GM18907 (cell line): ENCODE results near the gene FGFR3.

Experiments
- ATAC-seq: cut with Tn5 transposase; IDR thresholded peaks from one replicate; pipeline ENCODE4 v1.9.1; 2021; ENCODE audit warnings: mild to moderate bottlenecking, moderate library complexity; ENCODE audit not compliant: unreplicated experiment

Gene FGFR3

GRCh38 chr4:1786544-1787362, 6.3 kb upstream of the FGFR3 start:
- ATAC-seq = no peak

DNA sequence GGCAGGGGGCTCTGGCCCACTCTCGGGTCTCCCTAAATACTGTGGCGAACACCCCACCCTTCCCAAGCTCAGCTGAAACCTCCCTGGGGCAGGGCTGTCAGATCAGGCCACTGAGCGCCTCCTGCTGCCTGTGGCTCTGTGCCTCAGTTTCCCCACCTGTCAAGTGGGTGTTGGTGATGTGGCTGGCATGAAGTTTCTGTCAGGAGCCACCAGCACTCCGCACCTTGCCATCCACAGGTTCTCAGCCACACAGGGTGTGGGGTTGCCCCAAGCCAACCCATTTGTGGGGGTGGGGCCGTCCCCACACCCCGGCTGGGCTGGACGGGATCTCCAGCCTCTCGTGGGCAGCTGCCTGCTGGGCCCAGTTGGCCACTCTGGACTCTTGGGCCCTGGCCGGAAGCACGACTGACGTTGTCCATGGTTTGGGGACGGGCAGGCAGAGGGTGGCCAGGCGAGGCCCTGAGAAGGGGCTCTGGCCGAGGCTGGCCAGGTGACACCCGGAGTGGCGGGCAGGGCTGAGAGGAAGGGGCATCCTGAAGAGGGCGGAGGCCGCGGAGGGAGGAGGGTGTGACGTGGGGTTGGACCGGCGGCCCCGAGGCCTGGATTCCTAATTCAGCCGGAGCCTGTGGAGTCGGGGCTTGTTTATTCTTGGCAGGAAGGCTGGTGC, 5.5 kb upstream of the FGFR3 start:
- no peak for ATAC-seq

DNA sequence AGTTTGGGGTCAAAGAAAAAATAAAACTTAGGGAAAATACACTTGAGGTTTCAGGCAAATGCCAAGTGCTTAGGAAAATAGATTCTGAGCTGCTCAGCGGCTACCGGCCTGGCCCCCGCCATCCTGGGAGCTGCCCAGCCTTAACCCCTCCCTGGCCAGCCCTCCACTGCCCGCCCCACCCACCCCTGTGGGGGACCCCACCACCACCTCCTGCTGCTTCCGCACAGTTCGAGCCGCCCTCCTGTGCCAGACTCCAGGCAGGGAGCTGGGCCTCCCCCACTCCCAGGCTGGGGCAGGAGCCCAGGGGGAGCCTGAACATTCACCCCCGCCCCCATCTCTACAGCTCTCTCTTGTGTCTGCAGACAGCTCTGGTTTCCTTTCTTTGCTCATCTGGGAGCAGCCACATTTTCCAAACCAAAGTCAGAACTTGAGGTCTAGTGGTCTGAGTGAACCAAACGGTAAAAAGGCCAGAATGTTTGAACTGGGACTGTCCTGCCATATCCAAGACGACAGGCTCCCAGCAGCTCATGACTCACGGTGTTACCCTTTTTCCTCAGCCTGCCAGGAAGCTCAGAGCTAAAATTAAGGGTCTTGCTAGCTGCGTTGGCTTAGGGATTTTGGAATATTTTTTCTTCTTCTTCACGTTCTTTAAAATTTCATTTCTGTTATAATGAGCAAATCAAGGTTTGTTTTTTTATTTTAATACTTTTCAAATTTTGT, 4.7 kb upstream of the FGFR3 start:
- no peak for ATAC-seq

GRCh38 chr4:1789552-1789951, 3.5 kb upstream of the FGFR3 start:
- no peak for ATAC-seq

- no peak for ATAC-seq
Observed at GRCh38 chr4:1790005-1790404, 3.1 kb upstream of the FGFR3 start.

- no peak for ATAC-seq
Observed at GRCh38 chr4:1792158-1792831, 798 bp upstream of the FGFR3 start.

GRCh38 chr4:1793496-1793840, 375 bp downstream of the FGFR3 start:
- ATAC-seq = no peak

DNA sequence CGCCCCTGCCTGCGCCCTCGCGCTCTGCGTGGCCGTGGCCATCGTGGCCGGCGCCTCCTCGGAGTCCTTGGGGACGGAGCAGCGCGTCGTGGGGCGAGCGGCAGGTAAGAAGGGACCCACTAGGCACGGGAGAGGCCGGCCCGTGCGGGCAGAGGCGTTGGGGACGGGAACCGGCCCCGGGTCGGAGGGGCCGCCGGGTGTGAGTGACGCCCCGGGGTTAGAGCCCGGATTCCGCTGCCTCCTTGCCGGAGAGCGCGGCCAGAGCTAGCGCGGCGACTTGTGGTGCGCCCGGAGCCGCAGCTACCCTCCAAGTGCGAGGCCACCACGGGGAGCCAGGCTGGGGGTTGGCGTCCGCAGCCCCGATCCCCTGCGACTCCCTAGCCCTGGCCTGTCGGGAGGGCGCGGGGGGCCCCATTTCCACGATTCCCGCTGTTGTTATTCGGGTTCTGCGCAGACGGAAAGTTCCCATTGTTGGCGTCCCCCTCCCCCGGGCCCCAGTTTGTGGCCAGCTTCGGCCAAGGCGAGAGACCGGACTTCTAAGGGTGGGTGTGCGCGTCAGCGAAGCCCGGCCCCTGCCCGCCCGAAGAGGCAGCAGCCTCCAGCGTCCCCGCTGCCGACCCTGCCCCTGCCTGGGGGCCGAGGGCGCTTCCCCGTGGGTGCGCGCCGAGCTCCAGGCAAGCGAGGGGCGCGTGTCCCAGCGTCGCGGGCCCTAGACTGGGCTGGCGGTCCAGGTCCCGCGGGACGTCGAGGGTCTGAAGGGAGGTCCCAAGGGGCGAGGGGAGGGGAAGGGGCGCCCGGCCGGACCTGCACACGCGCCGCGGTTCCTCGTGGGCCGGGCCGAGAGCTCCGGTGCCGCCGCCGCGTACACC, 1.1 kb downstream of the FGFR3 start:
- ATAC-seq = no peak

- no peak for ATAC-seq
Observed at GRCh38 chr4:1794809-1795298, 1.8 kb downstream of the FGFR3 start.

DNA sequence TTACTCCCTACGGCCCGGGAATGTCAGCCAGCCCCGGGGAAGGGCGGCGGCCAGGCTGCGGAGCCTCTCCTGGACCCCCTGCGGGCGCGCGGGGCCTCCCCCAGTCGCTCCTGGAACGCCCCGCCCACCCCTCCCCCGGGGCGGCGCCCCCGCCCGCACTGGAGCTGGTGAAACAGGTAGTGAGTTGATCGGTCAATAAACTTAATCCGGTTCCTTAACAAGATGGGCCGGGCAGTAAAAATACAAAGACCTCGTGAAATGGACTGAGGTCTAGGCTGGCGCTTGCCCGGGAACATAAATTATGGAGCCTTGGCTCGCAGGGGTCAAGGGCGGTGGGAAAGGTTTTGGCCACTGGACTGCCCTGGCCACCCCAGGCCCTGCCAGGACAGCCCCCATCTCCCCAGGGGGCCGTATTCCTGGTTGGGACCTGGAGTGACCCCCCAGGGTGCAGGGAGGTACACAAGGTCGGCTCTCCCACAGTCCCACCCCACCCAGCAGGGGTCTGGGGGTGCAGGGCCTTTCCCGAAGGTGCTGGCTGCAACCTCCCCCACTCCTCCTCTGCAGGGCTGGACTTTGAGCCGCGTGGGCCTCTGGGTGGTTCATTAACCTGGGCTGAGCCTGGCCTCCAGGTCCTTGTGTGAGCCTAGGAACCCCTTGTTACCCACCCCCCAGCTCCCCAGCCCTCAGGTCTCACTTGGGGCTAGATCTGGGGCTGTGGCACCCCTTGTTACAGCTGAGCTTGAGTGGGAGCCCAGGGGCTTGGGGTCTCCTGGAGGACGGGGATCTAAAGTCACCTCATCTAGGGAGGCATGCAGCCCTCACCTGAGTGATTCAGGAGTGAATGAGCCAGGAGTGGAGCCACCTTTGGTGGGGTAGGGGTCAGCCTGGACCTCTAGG, 2.5 kb downstream of the FGFR3 start:
- no peak for ATAC-seq

- no peak for ATAC-seq
Observed at GRCh38 chr4:1796486-1797204, 3.6 kb downstream of the FGFR3 start.

GRCh38 chr4:1797298-1797860, 4.3 kb downstream of the FGFR3 start:
- no peak for ATAC-seq

DNA sequence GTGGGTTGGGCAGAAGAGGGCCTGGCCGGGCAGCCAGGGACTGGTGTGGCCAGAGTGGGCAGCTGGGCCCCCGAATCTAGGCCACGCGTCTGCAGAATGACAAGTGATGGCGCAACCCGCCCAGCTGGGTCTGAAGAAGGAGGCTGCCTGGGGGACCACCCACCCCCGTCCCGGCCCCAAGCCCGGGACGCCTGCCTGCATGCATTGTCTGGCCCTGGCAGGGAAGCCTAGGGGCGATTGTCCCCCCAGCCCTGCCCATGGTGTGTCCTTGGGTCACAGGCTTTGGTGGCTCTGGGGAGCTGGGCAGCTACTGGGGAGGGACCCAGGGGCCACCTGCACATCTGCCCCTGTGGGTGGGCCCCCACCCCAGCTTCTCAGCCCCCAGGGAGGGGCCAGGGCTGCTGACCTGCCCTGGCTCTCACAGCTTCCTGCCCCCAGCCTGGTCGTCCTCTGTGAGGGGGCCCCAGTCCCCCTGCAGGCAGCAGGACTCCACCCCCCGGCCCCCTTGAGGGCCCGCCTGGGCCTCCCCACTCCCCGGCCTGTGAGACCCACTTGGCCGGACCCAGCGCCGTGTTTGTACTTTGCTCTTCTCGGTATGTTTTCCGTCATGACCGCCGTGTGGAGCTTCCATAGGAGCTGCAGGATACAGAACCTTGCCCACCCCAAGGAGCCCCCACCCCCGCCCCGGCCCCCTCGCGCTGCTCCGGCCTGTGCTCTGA, 4.9 kb downstream of the FGFR3 start:
- ATAC-seq = no peak

- ATAC-seq = no peak
Observed at GRCh38 chr4:1798580-1799386, 5.7 kb downstream of the FGFR3 start.

- ATAC-seq = no peak
Observed at GRCh38 chr4:1799387-1800375, 6.6 kb downstream of the FGFR3 start.

GRCh38 chr4:1800805-1801204, 7.7 kb downstream of the FGFR3 start:
- ATAC-seq = no peak
